Gastroesophageal sphincter (tissue), 3 donors: Measurements from ENCODE around the gene DSC3.

Experiments used
- EP300 ChIP-seq: sonication (generic); formaldehyde crosslinking; IDR thresholded peaks from one replicate; pipeline ENCODE4 v1.6.1; 2017; ENCODE audit warnings: antibody characterized with exemption, mild to moderate bottlenecking
- POLR2A ChIP-seq, 2 donors: fragments of 450-650 bp; IDR thresholded peaks; one replicate each; pipeline ENCODE4 v1.6.1; 2017; ENCODE audit warnings: antibody characterized with exemption in 2 of 2, mild to moderate bottlenecking in 2 of 2, moderate library complexity in 1 of 2
- TF ChIP-seq, protein P1 (sequence below), 4 experiments: fragments of 200-600 bp in 2 of 4; fragments of 450-650 bp in 2 of 4; sonication (generic) in 1 of 4; IDR thresholded peaks; one replicate each; pipeline ENCODE4 v1.5.1; 2017 to 2019; ENCODE audit warnings: antibody characterized with exemption in 4 of 4, mild to moderate bottlenecking in 2 of 4, moderate library complexity in 2 of 4

DNA sequence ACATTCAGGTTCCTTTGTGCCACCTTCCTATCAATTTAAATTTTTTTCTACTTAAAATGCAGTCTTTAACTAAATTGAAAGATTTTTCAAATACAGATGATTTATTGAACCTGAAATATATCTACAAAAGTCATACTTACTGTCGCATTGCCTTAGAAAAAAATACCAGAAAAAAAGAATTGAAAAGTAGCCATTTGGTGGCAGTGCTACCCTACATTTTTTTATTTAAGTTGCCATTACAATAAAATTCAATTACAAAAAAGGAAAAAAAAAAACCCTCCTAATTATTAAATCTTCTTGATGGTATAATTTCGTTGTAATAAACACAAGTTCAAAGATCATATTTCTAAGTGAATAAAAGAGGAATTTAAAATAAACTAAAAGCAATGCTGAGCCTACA, 43.4 kb downstream of the DSC3 start:
- TF ChIP-seq, protein P1, sequence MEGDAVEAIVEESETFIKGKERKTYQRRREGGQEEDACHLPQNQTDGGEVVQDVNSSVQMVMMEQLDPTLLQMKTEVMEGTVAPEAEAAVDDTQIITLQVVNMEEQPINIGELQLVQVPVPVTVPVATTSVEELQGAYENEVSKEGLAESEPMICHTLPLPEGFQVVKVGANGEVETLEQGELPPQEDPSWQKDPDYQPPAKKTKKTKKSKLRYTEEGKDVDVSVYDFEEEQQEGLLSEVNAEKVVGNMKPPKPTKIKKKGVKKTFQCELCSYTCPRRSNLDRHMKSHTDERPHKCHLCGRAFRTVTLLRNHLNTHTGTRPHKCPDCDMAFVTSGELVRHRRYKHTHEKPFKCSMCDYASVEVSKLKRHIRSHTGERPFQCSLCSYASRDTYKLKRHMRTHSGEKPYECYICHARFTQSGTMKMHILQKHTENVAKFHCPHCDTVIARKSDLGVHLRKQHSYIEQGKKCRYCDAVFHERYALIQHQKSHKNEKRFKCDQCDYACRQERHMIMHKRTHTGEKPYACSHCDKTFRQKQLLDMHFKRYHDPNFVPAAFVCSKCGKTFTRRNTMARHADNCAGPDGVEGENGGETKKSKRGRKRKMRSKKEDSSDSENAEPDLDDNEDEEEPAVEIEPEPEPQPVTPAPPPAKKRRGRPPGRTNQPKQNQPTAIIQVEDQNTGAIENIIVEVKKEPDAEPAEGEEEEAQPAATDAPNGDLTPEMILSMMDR (IDR thresholded peaks at IDR 0.05), result peak in 1 of 4 experiments; percentile 7
- TF ChIP-seq EP300 (no peak), POLR2A (IDR thresholded peaks at IDR 0.05) (no peak)
